ENCODE results near the gene NARF. TPM values are rescaled to one million over a fixed set of nuclear protein-coding genes. Genes with fewer than 3 reads are reported as not detected.

The NARF gene
- total RNA-seq, 1 donor from 2014 or later, result 69.2 TPM

- H3K27ac ChIP-seq (replicated peaks), result peak overlapping the region; percentile 90
- H3K4me1 ChIP-seq, result peaks cover 96% of the 10 kb centered on the region
- H3K4me3 ChIP-seq, result no peak overlapping the region
- TF ChIP-seq CTCF (IDR thresholded peaks at IDR 0.05; ENCODE audit: borderline replicate concordance), result no peak
- H3K27me3 ChIP-seq (ENCODE audit: low read depth), result no peaks in the 10 kb centered on the region
- intact Hi-C loops (cut with micrococcal nuclease), result no loop called here
- H3K9me3 ChIP-seq (replicated peaks), result no peaks in the 10 kb centered on the region
- DNase-seq, result no peak
- no peaks in the 10 kb centered on the region for H3K36me3 ChIP-seq
Observed at GRCh38 chr17:82527898-82528297, 69.4 kb downstream of the NARF start.

GRCh38 chr17:82528484-82529265 lies 70.1 kb downstream of the NARF start:
- H3K27ac ChIP-seq (replicated peaks), result peak overlapping the region; percentile 90
- DNase-seq, result peak; percentile 56
- peak; percentile 55 for TF ChIP-seq CTCF (IDR thresholded peaks at IDR 0.05; ENCODE audit: borderline replicate concordance)
- no peaks in the 10 kb centered on the region for H3K36me3 ChIP-seq
- no peaks in the 10 kb centered on the region for H3K27me3 ChIP-seq (ENCODE audit: low read depth)
- H3K4me1 ChIP-seq, result peaks cover 98% of the 10 kb centered on the region
- intact Hi-C loops (cut with micrococcal nuclease), result no loop called here
- no peaks in the 10 kb centered on the region for H3K9me3 ChIP-seq (replicated peaks)
- no peak overlapping the region for H3K4me3 ChIP-seq

GRCh38 chr17:82529914-82530300 lies 71.4 kb downstream of the NARF start:
- H3K9me3 ChIP-seq (replicated peaks), result no peaks in the 10 kb centered on the region
- intact Hi-C loops (cut with micrococcal nuclease), result no loop called here
- peak overlapping the region; percentile 90 for H3K27ac ChIP-seq (replicated peaks)
- TF ChIP-seq CTCF (IDR thresholded peaks at IDR 0.05; ENCODE audit: borderline replicate concordance), result no peak
- no peak overlapping the region for H3K4me3 ChIP-seq
- no peaks in the 10 kb centered on the region for H3K27me3 ChIP-seq (ENCODE audit: low read depth)
- no peak for DNase-seq
- H3K4me1 ChIP-seq, result peaks cover 98% of the 10 kb centered on the region
- no peaks in the 10 kb centered on the region for H3K36me3 ChIP-seq

- Histone ChIP-seq H3K27me3 (ENCODE audit: low read depth) (no peaks in the 10 kb centered on the region), H3K4me3 (no peak overlapping the region), H3K4me1 (peaks cover 98% of the 10 kb centered on the region), H3K27ac (replicated peaks) (peak overlapping the region; percentile 19), H3K36me3 (no peaks in the 10 kb centered on the region), H3K9me3 (replicated peaks) (no peaks in the 10 kb centered on the region)
- no peak for DNase-seq
- intact Hi-C loops (cut with micrococcal nuclease), result no loop called here
- no peak for TF ChIP-seq CTCF (IDR thresholded peaks at IDR 0.05; ENCODE audit: borderline replicate concordance)
Observed at GRCh38 chr17:82531431-82531881, 72.9 kb downstream of the NARF start.

GRCh38 chr17:82534401-82534812 lies 75.9 kb downstream of the NARF start:
- H3K9me3 ChIP-seq (replicated peaks), result no peaks in the 10 kb centered on the region
- peak overlapping the region; percentile 78 for H3K27ac ChIP-seq (replicated peaks)
- H3K4me1 ChIP-seq, result peaks cover 96% of the 10 kb centered on the region
- intact Hi-C loops (cut with micrococcal nuclease), result no loop called here
- no peaks in the 10 kb centered on the region for H3K36me3 ChIP-seq
- TF ChIP-seq CTCF (IDR thresholded peaks at IDR 0.05; ENCODE audit: borderline replicate concordance), result no peak
- DNase-seq, result no peak
- H3K4me3 ChIP-seq, result no peak overlapping the region
- no peaks in the 10 kb centered on the region for H3K27me3 ChIP-seq (ENCODE audit: low read depth)
